Parathyroid adenoma (tissue), 2 donors: ENCODE data around the gene LEKR1.
"Not testable (repeated sequence)": the region's sequence is repeated elsewhere in the genome, so short reads cannot be mapped to it uniquely, and the experiment has no call there.

Experiments used
- H2AFZ ChIP-seq: fragments of 300-600 bp; sonication (generic); one replicate; pipeline ENCODE4 v1.7.0; 2017; ENCODE audit warnings: antibody characterized with exemption, mild to moderate bottlenecking
- H3K27ac ChIP-seq: fragments of 300-600 bp; sonication (generic); one replicate; pipeline ENCODE4 v1.7.0; 2017
- H3K27me3 ChIP-seq: fragments of 300-600 bp; sonication (generic); one replicate; pipeline ENCODE4 v1.7.0; 2017; ENCODE audit warnings: low read length; ENCODE audit not compliant: control insufficient read depth, insufficient read depth
- H3K36me3 ChIP-seq: fragments of 300-600 bp; sonication (generic); one replicate; pipeline ENCODE4 v1.7.0; 2017; ENCODE audit warnings: low read length; ENCODE audit not compliant: control insufficient read depth, insufficient read depth
- H3K4me1 ChIP-seq: fragments of 300-600 bp; sonication (generic); one replicate; pipeline ENCODE4 v1.7.0; 2017; ENCODE audit warnings: control low read depth
- H3K4me2 ChIP-seq: fragments of 300-600 bp; sonication (generic); one replicate; pipeline ENCODE4 v1.7.0; 2017; ENCODE audit warnings: low read length
- H3K4me3 ChIP-seq: fragments of 300-600 bp; sonication (generic); one replicate; pipeline ENCODE4 v1.7.0; 2017; ENCODE audit warnings: low read depth, low read length
- H3K79me2 ChIP-seq: fragments of 300-600 bp; sonication (generic); one replicate; pipeline ENCODE4 v1.7.0; 2017; ENCODE audit warnings: control low read depth
- H3K9ac ChIP-seq: fragments of 300-600 bp; sonication (generic); one replicate; pipeline ENCODE4 v1.7.0; 2017; ENCODE audit warnings: mild to moderate bottlenecking
- H3K9me3 ChIP-seq: fragments of 300-600 bp; sonication (generic); one replicate; pipeline ENCODE4 v1.7.0; 2017; ENCODE audit warnings: low read length; ENCODE audit not compliant: control insufficient read depth
- TF ChIP-seq, protein P1 (sequence below): fragments of 300-600 bp; sonication (generic); IDR thresholded peaks from one replicate; pipeline ENCODE4 v1.7.0; 2017; ENCODE audit warnings: antibody characterized with exemption, mild to moderate bottlenecking
- donor health status: primary hyperparathyroidism.

Gene LEKR1

DNA sequence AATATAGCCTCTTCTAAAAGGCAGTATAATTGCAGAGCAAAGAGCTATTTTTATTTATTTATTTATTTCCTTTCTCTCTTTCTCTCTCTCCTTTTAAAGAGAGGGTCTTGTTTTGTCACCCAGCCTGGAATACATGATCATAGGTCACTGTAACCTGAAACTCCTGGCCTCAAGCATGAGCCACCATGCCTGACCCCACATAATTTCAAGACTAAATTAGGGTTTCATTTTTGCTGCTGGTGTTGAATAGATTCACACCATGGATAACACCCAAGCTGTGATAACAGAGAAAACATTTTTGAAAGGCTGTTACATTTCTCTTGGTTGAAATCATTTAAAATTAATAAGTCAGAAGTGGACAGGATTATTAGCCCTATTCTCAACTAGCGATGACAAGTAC is 131.6 kb downstream of the LEKR1 start:
- Histone ChIP-seq H3K4me1 (peaks cover 21% of the 10 kb centered on the region), H3K27me3 (no peaks in the 10 kb centered on the region), H3K4me3 (no peak overlapping the region), H3K9me3 (no peaks in the 10 kb centered on the region), H3K27ac (no peak overlapping the region), H2AFZ (peak overlapping the region; percentile 33), H3K79me2 (no peaks in the 10 kb centered on the region), H3K4me2 (no peak overlapping the region), H3K36me3 (no peaks in the 10 kb centered on the region), H3K9ac (no peak overlapping the region)
- TF ChIP-seq, protein P1, sequence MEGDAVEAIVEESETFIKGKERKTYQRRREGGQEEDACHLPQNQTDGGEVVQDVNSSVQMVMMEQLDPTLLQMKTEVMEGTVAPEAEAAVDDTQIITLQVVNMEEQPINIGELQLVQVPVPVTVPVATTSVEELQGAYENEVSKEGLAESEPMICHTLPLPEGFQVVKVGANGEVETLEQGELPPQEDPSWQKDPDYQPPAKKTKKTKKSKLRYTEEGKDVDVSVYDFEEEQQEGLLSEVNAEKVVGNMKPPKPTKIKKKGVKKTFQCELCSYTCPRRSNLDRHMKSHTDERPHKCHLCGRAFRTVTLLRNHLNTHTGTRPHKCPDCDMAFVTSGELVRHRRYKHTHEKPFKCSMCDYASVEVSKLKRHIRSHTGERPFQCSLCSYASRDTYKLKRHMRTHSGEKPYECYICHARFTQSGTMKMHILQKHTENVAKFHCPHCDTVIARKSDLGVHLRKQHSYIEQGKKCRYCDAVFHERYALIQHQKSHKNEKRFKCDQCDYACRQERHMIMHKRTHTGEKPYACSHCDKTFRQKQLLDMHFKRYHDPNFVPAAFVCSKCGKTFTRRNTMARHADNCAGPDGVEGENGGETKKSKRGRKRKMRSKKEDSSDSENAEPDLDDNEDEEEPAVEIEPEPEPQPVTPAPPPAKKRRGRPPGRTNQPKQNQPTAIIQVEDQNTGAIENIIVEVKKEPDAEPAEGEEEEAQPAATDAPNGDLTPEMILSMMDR: no peak

DNA sequence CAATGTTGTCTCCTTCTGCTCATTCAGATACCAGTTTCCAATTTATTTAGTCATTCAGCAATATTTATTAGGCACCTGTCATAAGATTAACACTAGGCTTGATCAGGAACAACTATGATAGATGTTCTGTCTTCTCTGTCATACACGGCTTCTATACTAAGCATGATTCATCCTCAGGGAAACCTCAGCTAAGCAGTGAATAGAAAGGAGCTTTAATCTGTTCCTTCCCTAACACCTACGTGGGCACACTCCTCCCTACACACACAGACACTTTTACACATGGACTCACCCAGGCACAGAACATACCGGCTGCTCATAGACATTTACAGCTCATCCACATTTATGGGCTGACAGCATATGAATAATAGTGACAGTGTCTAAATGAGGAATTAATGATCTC is 136.9 kb downstream of the LEKR1 start:
- H2AFZ ChIP-seq: peak overlapping the region; percentile 66
- H3K9me3 ChIP-seq: no peaks in the 10 kb centered on the region
- H3K4me2 ChIP-seq: no peak overlapping the region
- H3K36me3 ChIP-seq: no peaks in the 10 kb centered on the region
- H3K79me2 ChIP-seq: no peaks in the 10 kb centered on the region
- H3K4me1 ChIP-seq: peaks cover 32% of the 10 kb centered on the region
- no peak overlapping the region for H3K27ac ChIP-seq
- H3K27me3 ChIP-seq: no peaks in the 10 kb centered on the region
- no peak overlapping the region for H3K4me3 ChIP-seq
- TF ChIP-seq, protein P1: no peak
- no peak overlapping the region for H3K9ac ChIP-seq

- Histone ChIP-seq H3K4me2 (no peak overlapping the region), H3K27me3 (no peaks in the 10 kb centered on the region)
Measured at GRCh38 chr3:156964577-156964976, 138.4 kb downstream of the LEKR1 start.

DNA sequence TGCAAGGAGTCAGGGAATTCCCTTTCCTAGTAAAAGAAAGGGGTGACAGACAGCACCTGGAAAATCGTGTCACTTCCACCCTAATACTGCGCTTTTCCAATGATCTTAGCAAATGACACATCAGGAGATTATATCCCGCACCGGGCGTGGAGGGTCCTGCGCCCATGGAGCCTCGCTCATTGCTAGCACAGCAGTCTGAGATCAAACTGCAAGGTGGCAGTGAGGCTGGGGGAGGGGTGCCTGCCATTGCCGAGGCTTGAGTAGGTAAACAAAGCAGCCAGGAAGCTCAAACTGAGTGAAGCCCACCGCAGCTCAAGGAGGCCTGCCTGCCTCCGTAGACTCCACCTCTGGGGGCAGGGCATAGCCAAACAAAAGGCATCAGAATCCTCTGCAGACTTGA is 140.2 kb downstream of the LEKR1 start:
- H3K27me3 ChIP-seq, H3K4me3 ChIP-seq, H3K36me3 ChIP-seq, H3K9ac ChIP-seq, H3K4me2 ChIP-seq, H3K79me2 ChIP-seq, H2AFZ ChIP-seq, H3K9me3 ChIP-seq, H3K27ac ChIP-seq: not testable (repeated sequence)
- H3K4me1 ChIP-seq: peaks cover 21% of the 10 kb centered on the region

More at GRCh38 chr3:156964577-156964976, 138.4 kb downstream of the LEKR1 start:
- Histone ChIP-seq H3K4me1 (peaks cover 23% of the 10 kb centered on the region), H3K9me3 (no peaks in the 10 kb centered on the region), H3K36me3 (no peaks in the 10 kb centered on the region), H2AFZ (peak overlapping the region; percentile 18), H3K79me2 (no peaks in the 10 kb centered on the region), H3K9ac (no peak overlapping the region), H3K27ac (peak overlapping the region; percentile 1), H3K4me3 (no peak overlapping the region)
- TF ChIP-seq, protein P1: no peak

DNA sequence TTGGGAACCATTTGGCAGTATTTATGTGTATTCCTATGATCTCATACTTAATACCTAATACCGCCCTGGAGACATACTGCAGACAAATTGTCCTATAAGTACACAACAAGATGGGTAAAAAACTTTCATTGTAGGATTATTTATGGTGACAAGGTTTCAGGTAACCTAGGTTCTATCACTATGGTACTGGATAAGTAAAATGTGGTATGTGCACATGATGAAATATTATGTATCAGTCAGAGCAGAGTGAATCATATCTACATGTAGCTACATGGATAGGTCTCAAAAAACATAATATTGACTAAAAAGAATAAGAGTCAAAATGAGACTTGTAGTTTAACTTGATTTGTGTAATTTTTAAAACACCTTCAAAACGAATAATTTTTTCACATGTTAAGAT is 147.8 kb downstream of the LEKR1 start:
- Histone ChIP-seq H3K27ac (peak overlapping the region; percentile 22), H3K27me3 (no peaks in the 10 kb centered on the region), H3K9ac (no peak overlapping the region), H3K4me1 (peaks cover 19% of the 10 kb centered on the region), H3K4me3 (no peak overlapping the region), H3K9me3 (no peaks in the 10 kb centered on the region), H3K4me2 (no peak overlapping the region), H2AFZ (peak overlapping the region; percentile 61), H3K36me3 (no peaks in the 10 kb centered on the region), H3K79me2 (no peaks in the 10 kb centered on the region)
- TF ChIP-seq, protein P1: no peak
